ENCODE data around the gene CCNT2. TPM values are rescaled to one million over a fixed set of nuclear protein-coding genes. Genes with fewer than 3 reads are reported as not detected.

Gene CCNT2
- total RNA-seq, 6 experiments from 2014 or later: 13.2 to 23.6 (median 17.5) TPM

DNA sequence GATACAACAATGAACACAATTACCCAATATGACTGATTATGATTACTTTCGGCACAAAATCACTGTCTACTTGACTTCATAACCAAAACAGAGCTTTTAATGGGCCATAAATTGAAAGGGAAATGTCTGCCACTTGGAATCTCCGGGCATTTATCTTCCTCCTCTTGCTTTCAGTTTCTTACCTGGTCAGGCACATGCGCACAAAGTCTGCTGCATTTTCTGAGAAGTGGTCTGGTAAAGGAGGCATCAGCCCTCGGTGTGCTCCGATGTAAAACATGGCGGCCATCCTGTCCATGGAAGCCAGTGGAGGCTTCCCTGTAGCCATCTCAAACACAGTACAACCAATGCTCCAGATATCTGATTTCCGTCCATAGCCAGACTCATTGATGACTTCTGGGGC, 62.0 kb downstream of the CCNT2 start:
- DNase-seq (no peak), ATAC-seq (no peak)
- H3K27ac ChIP-seq: no peak overlapping the region
- intact Hi-C loops (cut with DNase I): no loop called here
- no peaks in the 10 kb centered on the region for H3K36me3 ChIP-seq
- H3K27me3 ChIP-seq: no peaks in the 10 kb centered on the region
- no peaks in the 10 kb centered on the region for H3K4me1 ChIP-seq
- TF ChIP-seq CTCF (IDR thresholded peaks at IDR 0.05) (no peak), POLR2A (IDR thresholded peaks at IDR 0.05) (no peak)
- WGBS (ENCODE audit: insufficient coverage, low coverage, low lambda C conversion rate, missing lambda C conversion rate): 89% methylated on average over 7 of the region's 7 CpGs
- H3K9me3 ChIP-seq: no peaks in the 10 kb centered on the region
- H3K4me3 ChIP-seq: no peak overlapping the region

- 25% methylated on average over 1 of the region's 1 CpG for WGBS (ENCODE audit: insufficient coverage, low coverage, low lambda C conversion rate, missing lambda C conversion rate)
- Histone ChIP-seq H3K4me1 (no peaks in the 10 kb centered on the region), H3K36me3 (no peaks in the 10 kb centered on the region), H3K4me3 (no peak overlapping the region), H3K9me3 (no peaks in the 10 kb centered on the region), H3K27ac (no peak overlapping the region), H3K27me3 (no peaks in the 10 kb centered on the region)
- intact Hi-C loops (cut with DNase I): no loop called here
- TF ChIP-seq POLR2A (IDR thresholded peaks at IDR 0.05): no peak
- no peak for TF ChIP-seq CTCF (IDR thresholded peaks at IDR 0.05)
- DNase-seq (no peak), ATAC-seq (no peak)
These were observed 64.0 kb downstream of the CCNT2 start for GRCh38 chr2:134982603-134983002.

DNA sequence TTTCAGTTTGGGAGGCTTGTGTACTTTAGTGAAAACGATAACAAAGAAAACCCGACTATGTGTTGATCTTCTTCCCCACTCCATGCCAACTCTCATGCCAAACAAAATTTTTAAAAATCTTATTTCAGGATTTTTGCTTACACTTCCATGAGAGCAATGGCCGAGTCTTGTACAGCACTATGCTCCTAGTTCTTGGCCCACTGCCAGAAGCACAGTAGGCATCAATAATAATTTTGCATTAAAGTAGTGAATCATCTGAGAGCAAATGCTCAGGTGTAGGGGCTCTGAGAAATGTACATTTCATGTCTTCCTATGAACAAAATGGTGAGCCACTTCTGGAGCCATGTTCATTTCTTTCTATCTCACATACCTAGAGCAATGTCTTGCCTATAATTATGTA, 66.4 kb downstream of the CCNT2 start:
- no peaks in the 10 kb centered on the region for H3K36me3 ChIP-seq
- TF ChIP-seq CTCF (IDR thresholded peaks at IDR 0.05) (no peak), POLR2A (IDR thresholded peaks at IDR 0.05) (no peak)
- intact Hi-C loops (cut with DNase I): no loop called here
- H3K4me1 ChIP-seq: no peaks in the 10 kb centered on the region
- no peak overlapping the region for H3K4me3 ChIP-seq
- 82% methylated on average over 3 of the region's 3 CpGs for WGBS (ENCODE audit: insufficient coverage, low coverage, low lambda C conversion rate, missing lambda C conversion rate)
- DNase-seq (no peak), ATAC-seq (no peak)
- no peak overlapping the region for H3K27ac ChIP-seq
- no peaks in the 10 kb centered on the region for H3K9me3 ChIP-seq
- H3K27me3 ChIP-seq: no peaks in the 10 kb centered on the region

DNA sequence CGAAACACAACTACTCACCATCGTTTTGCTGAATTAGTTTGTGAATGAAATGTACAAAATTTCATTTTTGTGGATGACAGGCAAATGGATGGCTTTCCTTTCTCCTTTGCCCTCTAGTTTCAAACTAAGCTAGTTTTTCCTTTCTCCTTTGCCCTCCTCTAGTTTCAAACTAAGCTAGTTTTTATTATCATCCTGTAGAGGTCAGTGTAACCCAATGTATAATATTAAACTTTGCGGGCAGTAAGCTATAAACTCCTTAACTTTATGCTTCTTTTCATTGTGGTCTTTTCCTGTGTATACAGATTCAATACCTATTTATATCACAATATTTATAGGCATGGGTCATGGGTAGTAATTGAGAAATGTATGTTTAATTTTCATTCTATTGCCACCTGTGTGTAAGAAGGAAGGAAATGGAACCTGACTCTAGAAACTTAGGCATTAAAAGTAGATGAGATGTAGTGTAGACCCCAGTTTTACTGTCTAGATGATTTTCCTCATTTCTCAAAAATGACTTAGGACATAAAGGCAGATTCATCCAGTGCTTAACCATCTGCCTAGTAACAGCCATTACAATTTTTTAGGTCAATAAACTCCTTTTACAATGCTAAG, 70.5 kb downstream of the CCNT2 start:
- no peak for DNase-seq
- Histone ChIP-seq H3K4me1 (no peaks in the 10 kb centered on the region), H3K27me3 (no peaks in the 10 kb centered on the region), H3K36me3 (no peaks in the 10 kb centered on the region), H3K4me3 (no peak overlapping the region), H3K9me3 (no peaks in the 10 kb centered on the region), H3K27ac (no peak overlapping the region)
- 12% methylated on average over 3 of the region's 3 CpGs for WGBS (ENCODE audit: insufficient coverage, low coverage, low lambda C conversion rate, missing lambda C conversion rate)
- intact Hi-C loops (cut with DNase I): no loop called here
- ATAC-seq: peak; percentile 76 to 80 (median 79)
- peak; percentile 50 to 54 (median 51) for TF ChIP-seq CTCF (IDR thresholded peaks at IDR 0.05)
- no peak for TF ChIP-seq POLR2A (IDR thresholded peaks at IDR 0.05)

GRCh38 chr2:134999521-134999920, 80.9 kb downstream of the CCNT2 start:
- ATAC-seq (no peak), DNase-seq (no peak)
- WGBS (ENCODE audit: insufficient coverage, low coverage, low lambda C conversion rate, missing lambda C conversion rate): 63% methylated on average over 2 of the region's 2 CpGs
- TF ChIP-seq CTCF (IDR thresholded peaks at IDR 0.05) (no peak), POLR2A (IDR thresholded peaks at IDR 0.05) (no peak)
- Histone ChIP-seq H3K4me3 (no peak overlapping the region), H3K9me3 (no peaks in the 10 kb centered on the region), H3K27me3 (no peaks in the 10 kb centered on the region), H3K27ac (no peak overlapping the region), H3K36me3 (no peaks in the 10 kb centered on the region), H3K4me1 (no peaks in the 10 kb centered on the region)
- intact Hi-C loops (cut with DNase I): no loop called here
